ENCODE data around the gene TMEM161A.
"Not testable (repeated sequence)": the region's sequence is repeated elsewhere in the genome, so short reads cannot be mapped to it uniquely, and the experiment has no call there.

The TMEM161A gene

DNA sequence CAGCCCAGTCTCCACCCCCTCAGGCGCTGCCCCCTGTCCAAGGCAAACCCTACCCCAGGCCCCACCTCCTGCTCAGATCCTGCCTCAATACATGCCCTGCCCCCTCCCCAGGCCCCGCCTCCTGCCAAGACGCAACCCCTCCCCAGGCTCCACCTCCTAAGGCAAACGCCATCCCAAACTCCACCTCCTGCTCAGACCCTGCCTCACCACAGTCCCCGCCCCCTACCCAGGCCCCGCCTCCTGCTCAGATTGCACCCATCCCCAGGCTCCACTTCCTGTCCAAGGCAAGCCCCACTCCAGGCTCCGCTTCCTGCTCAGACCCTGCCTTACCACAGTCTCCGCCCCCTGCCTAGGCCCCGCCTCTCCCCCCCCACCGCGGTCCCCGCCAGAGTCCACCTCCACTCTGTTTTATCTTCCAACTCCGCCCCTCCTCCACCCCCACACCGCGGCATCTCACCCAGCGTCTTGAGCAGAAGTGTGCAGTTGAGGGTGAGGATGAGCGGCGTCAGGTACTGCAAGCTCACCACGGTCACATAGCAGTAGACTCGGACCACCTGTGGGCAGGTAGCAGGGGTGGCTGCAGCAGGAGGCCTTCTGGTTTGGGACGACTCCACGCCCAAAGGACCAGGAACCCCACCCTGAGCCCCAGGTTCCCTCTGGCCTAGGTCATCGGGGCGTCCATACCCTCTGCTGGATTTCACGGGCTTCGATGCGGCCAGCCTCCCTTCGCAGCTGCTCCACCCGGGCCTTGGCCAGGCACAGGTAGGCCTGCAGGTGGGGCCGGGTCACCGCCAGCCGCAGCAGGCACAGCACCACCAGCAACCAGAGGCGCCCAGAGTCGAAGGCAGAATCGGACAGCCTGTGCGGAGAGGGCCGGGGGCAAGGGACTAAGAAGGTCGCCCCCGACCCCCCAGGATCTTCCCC, 17.7 kb downstream of the TMEM161A start:
- DNase-seq, result no peak

DNA sequence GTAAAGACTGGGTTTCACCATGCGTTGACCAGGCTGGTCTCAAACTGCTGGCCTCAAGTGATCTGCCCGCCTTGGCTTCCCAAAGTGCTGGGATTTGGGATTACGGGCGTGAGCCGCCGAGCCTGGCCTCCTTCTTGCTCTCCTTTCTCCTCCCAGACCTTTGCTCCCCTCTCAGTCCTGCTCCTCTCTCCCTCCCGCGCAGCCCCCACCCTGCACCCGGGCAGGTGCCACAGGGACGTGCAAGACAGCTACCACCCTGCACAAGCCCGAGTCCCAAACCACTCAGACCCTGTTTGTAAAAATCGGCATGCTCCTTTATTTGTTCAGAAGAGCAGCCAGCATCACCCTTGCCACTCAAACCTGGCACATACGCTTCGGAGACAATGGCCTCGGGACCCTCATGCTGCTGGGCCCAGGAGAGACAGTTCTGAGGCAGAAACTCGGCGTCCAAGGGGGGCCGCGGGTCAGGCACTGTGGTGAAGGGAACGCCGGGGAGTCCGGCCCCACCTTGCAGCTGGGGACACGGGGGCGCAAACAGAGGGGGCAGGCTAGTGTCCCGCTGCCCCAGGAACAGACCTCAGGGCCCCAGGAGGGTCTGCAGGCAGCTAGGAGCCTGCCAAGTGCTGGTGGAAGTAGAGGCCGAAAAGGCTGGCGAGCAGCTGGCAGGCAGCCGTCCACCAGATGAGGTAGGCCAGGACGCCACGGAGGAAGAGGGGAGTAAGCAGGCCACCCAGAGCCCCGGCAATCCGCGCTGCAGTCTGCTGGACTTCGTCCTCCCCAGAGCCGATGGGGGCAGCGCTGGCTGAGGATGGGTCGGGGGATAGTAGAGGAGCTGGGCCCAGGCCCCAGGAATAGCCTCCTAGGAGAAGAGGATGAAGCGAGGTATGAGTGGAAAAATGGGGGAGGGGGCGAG, 18.7 kb downstream of the TMEM161A start:
- DNase-seq, result no peak

DNA sequence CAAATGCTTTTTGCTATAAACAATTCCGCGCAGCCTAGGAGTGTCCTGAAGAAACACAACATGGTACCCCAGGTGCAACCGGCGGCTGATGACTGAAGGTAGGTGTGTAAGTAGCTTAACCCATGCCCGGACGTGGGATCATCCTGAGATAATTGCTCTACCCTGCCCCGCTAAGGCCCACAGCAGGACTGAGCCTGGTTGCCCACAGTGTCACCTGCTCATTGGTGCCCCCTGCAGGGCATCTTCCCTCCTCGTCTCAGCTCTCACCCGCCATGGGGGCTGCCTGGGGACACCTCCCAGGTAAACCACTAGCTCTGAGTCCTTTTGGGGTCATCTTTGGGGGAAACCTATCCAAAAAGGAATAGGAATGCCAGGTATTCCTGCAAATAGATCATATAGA, 22.3 kb downstream of the TMEM161A start:
- DNase-seq, result no peak

DNA sequence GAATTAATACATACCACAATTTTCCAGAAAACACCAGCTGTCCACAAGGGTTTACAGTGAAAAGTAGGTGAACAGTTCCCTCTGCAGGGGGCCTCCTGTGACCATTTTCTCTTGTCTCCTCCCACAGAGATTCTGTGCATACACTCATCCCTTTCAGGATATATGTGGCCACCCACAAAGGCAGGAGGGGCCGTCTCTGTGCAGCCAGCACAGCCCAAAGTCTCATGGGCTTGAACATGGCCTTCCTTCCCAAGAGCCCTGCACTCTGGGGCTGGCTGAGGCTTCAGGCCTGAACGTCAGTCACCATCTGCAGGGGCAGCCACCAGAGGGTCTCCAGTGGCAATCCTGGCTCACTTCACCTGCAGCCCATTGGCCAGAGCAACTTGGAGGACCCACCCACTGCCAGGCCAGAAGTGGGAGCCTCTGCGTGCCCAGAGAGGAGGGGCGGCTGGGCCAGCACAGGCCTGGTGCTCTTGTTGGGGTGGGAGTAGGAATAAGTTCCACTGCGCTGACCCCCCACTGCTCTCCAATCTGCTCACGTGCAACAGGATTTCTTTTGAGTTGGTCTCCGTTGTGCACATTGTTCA, 25.1 kb downstream of the TMEM161A start:
- no peak for DNase-seq

DNA sequence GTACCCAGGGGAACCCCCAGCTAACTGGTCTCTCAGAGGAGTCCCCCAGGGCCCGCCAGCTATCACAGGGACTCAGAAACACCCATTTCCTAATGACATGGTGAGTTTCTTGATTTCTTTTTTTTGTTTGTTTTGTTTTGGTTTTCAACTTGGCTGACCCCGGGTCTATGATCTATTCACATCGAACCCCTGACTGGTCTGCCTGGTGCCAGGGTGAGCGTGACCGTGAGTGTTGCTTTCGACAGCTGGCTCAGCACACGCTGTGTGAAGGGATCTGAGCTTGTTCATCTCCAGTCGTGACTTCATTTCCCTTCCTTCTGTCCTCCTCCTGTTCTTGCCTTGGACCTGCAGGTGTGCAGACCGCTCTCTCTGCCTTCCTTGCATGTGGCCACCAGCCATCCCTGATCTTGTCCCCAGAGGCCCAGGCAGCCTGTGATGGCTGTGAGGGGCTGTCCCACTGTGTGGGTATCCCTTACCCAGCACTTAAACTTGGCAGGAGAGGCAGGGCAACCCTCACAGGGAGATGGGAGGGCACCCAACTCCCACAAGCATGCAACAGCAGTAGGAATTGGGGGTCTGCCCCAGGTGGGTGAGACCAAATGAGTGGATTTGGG, 26.2 kb downstream of the TMEM161A start:
- no peak for DNase-seq

DNA sequence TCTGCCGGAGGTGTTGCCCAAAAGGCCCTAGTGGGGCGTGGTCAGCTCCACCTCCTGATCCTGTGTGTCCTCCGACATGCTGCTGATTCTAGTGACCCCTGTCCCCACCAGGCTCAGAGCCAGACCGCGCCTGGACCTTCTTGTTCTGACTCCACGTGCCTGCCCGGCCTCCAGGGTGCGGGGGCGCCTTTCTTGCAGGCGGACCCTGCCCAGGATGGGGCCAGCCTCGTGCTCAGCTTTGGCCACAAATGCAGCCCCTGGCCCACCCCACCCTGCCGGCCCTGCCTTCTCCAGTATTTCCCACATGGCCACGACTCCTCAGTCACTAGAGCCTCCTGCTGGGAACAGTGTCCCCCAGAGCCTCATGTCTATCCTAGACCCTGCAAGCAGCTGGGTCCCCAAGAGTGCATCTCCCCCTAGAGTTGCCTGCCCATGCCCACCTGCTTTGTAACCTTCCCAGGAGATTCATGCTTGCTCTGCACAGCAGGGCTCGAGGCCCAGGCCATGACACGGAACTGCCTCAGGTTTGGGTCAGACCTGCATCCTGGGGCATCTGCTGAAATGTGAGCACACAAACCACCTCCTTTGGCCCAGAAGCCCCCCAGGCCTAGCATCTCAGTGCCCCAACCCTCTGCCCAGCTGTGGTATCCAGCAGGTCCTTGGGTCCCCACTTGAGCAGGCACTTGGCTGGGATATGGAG, 27.0 kb downstream of the TMEM161A start:
- no peak for DNase-seq

DNA sequence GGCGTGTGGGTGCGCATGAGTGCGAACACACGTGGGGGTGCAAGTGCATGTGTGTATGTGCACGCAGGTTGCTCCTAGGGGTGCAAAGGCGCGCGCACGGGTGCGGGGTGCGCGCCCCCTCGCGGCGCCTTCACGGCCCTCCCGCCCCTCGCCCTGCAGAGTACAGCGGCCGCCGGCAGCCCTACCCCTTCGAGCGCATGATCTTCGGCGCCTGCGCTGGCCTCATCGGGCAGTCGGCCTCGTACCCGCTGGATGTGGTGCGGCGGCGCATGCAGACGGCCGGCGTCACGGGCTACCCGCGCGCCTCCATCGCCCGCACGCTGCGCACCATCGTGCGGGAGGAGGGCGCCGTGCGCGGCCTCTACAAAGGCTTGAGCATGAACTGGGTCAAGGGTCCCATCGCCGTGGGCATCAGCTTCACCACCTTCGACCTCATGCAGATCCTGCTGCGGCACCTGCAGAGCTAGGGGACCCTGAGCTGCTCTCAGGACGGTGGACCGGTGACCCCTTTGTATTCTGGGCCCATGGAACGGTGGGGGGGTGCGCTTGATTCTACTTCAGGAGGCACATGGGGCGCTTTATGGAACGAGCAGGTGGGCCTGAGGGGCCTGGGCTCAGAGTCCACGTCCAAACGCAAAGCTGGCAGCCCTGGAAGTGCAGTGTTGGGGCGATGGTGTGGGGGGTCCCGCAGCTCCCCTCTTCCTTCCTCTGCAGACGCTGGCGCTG, 27.7 kb downstream of the TMEM161A start:
- DNase-seq, result no peak

DNA sequence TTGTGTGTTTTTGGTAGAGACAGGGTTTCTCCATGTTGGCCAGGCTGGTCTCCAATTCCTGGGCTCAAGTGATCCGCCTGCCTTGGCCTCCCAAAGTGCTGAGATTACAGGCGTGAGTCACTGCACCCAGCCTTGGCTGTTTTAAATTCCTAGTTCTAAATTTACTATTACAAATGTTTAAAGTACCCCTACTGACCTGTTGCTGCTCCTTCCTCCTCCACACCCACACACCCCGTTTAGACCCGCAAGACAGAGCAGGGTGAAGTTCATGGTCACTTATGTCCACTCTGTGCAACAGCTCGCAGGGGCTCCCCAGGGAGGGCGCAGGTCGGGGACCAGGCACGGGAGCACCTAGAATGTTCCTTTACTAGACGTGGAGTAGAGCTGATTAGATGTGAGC, 28.7 kb downstream of the TMEM161A start:
- DNase-seq, result no peak

DNA sequence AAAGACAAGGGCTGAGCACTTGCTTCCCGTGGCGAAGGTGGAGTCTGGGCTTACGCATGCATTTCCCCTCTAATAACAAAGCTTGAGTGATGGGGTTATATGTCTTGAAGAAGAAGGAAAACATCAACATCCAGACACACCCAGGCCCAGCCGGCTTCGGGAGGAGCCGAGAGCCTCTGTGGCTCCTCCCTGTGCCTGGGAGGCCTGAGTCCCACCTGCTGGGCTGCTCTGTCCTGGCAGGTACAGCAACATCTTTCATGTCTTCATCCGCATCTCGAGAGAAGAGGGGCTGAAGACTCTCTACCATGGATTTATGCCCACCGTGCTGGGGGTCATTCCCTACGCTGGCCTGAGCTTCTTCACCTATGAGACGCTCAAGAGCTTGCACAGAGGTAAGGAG, 30.6 kb downstream of the TMEM161A start:
- DNase-seq, result no peak

DNA sequence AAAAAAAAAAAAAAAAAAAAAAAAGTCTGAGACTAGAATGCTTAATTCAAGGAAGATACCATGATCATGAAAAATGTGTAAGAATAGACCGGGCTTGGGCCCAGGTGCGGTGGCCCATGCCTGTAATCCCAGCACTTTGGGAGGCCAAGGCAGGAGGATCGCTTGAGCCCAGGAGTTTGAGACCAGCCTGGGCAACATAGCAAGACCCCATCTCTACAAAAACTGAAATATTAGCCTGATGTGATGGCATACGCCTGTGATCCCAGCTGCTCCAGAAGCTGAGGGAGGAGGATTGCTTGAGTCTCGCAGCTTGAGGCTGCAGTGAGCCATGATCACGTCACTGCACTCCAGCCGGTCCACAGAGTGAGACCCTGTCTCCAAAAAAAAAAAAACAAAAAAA, 31.3 kb downstream of the TMEM161A start:
- not testable (repeated sequence) for DNase-seq

- DNase-seq, result no peak
These were observed 32.2 kb downstream of the TMEM161A start for GRCh38 chr19:19106056-19106551.

GRCh38 chr19:19105365-19106055, 32.8 kb downstream of the TMEM161A start:
- DNase-seq, result no peak

GRCh38 chr19:19103167-19103566, 35.1 kb downstream of the TMEM161A start:
- no peak for DNase-seq

GRCh38 chr19:19102566-19102965, 35.7 kb downstream of the TMEM161A start:
- not testable (repeated sequence) for DNase-seq

- DNase-seq, result no peak
These were observed 36.7 kb downstream of the TMEM161A start for GRCh38 chr19:19101540-19101939.

DNA sequence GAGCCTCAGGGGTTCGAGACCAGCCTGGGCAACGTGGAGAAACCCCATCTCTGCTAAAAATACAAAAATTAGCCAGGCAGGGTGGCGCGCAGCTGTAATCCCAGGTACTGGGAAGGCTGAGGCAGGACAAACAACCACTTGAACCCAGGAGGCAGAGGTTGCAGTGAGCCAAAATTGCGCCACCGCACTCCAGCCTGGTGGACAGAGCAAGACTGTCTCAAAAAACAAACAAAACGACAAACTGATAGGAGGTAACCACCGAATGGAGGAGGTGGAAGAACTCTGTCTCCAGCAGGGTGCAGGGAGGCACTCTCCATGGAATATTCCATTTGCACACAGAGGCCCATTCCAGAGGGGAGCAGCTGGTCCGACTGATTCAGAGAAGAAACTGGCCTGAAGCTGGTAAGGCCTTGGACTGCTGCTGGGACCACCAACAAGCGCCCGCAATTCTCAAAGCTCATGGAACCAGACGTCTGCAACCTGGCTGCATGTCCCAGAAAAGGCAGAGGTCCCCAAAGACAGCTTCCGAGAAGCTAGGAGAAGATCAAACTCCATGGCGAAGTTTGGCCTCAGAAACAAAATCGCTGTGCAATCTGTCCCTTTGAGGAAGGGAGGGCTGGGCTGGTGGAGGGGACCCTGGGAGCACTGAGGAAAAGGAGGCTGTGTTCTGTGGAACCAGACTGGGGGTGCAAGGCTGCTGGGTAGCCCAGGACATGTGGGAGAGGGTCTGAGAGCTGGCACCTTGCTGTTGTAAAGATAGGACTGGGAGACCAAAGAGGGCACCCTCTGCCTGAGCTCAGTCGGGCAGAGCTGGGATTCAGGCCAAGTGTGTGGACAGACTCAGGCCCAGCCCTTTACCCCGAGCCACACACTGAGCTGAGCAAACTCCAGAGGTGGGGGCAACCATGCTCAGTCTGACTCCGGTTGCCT, 39.3 kb downstream of the TMEM161A start:
- DNase-seq, result no peak

- DNase-seq, result no peak
These were observed 40.1 kb downstream of the TMEM161A start for GRCh38 chr19:19098084-19098702.

- no peak for DNase-seq
These were observed 41.3 kb downstream of the TMEM161A start for GRCh38 chr19:19096641-19097627.
